ENCODE measurements around the gene CD248. TPM values are rescaled to one million over a fixed set of nuclear protein-coding genes. Genes with fewer than 3 reads are reported as not detected.
A peak's percentile ranks its signal among the peaks of the same experiment; 100 is the strongest.

The CD248 gene
- total RNA-seq, 1 donor from 2014 or later: 10.0 TPM

DNA sequence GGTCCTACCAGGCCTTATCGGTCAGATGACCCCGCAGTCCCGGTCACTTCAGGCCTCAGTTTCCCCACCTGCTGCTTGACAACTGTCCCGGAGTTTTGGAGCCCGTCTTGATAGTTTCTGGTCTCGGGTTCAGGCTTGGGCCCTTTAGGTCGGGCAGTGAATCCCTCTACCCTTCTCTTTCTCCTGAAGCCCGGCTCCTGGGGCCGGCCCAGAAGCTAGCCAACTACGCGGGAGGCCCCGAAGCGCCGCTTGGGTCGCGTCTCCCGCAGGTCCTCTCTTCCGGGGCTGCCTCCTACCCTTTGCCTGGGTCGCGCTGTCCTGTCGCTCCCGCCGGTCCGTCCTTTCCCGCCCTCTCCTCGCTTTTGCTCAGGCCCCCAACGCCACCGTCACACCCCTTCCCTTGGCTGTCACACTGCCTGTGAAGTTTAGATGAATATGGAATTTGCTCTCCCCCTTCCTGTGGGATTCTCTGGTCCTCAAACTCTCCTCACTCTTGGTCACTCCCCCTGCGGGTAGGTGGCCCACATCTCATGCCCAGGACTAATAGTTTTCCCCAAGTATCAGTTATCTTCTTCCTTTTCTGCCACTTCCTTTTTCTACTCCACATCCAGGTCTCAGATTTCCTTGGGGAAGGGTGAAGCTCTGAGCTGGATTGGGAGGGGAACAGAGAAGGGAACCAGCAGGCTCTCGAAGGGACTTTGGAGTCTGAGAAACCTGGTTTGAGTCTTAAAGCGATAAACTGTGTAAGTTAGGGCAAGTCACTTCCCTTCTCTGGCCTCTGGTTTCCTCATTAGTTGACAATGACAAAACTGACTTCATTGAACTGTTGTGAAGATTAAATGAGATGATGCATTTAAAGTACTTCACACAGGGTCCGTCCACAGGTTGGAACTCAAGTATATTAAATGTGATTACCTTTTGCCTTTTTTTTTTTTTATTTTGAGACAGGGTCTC is 47.6 kb downstream of the CD248 start:
- TF ChIP-seq, protein P1, sequence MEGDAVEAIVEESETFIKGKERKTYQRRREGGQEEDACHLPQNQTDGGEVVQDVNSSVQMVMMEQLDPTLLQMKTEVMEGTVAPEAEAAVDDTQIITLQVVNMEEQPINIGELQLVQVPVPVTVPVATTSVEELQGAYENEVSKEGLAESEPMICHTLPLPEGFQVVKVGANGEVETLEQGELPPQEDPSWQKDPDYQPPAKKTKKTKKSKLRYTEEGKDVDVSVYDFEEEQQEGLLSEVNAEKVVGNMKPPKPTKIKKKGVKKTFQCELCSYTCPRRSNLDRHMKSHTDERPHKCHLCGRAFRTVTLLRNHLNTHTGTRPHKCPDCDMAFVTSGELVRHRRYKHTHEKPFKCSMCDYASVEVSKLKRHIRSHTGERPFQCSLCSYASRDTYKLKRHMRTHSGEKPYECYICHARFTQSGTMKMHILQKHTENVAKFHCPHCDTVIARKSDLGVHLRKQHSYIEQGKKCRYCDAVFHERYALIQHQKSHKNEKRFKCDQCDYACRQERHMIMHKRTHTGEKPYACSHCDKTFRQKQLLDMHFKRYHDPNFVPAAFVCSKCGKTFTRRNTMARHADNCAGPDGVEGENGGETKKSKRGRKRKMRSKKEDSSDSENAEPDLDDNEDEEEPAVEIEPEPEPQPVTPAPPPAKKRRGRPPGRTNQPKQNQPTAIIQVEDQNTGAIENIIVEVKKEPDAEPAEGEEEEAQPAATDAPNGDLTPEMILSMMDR (IDR thresholded peaks at IDR 0.05): peak; percentile 7
- peaks cover 27% of the 10 kb centered on the region for H3K36me3 ChIP-seq
- DNase-seq (peak; percentile 73), ATAC-seq (no peak)
- H3K27me3 ChIP-seq: no peaks in the 10 kb centered on the region
- intact Hi-C loops (cut with DNase I): no loop called here
- no peaks in the 10 kb centered on the region for H3K9me3 ChIP-seq
- H3K27ac ChIP-seq: peak overlapping the region; percentile 90
- H3K4me3 ChIP-seq: peak overlapping the region; percentile 99
- peaks cover 16% of the 10 kb centered on the region for H3K4me1 ChIP-seq

DNA sequence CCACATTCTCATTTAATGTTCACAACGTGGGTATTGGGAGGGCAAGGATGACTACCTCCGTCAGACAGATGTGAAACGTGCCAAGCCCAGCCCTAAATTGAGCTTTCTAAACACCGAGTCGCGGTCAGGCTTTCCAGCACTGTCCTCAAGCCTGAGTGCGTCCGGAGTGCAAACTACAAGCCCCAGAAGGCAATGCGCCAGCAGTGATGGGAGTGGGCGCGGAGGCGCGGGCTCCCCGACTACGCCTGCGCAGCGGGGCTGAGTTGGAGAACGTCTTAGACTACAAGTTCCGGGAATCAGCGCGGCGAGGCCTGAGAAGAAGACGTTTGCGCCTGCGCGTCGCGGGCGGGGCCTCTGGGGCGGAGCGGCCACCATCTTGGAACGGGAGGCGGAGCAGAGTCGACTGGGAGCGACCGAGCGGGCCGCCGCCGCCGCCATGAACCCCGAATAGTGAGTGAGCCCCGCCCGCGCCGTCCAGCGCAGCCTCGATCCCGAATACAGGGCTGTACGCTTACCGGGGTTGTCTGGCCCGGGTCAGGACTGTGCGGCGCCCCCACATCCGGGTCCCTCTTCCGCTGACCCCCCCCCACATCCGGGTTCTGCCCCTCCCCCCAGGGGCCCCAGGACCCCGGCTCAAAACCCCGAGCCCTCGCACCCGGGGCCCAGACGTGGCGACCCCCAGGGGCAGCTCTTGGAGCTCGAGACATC is 48.4 kb downstream of the CD248 start, which contains the start of gene RAB1B:
Gene RAB1B (plus strand): TSS at position 396 of the 708 bp plus-strand sequence. CDS start 41 bp downstream, at position 437.
- peak within 1 kb of the TSS; percentile 99 for H3K4me3 ChIP-seq
- ATAC-seq: peak; percentile 88
- H3K27ac ChIP-seq: peak within 1 kb of the TSS; percentile 90
- H3K9me3 ChIP-seq: no peaks in the 10 kb centered on the region
- TF ChIP-seq, protein P1 (IDR thresholded peaks at IDR 0.05): no peak
- no peaks in the 10 kb centered on the region for H3K27me3 ChIP-seq
- intact Hi-C loops (cut with DNase I): no loop called here
- peak; percentile 100 for DNase-seq
- H3K4me1 ChIP-seq: peaks cover 16% of the 10 kb centered on the region
- peaks cover 19% of the 10 kb centered on the region for H3K36me3 ChIP-seq

DNA sequence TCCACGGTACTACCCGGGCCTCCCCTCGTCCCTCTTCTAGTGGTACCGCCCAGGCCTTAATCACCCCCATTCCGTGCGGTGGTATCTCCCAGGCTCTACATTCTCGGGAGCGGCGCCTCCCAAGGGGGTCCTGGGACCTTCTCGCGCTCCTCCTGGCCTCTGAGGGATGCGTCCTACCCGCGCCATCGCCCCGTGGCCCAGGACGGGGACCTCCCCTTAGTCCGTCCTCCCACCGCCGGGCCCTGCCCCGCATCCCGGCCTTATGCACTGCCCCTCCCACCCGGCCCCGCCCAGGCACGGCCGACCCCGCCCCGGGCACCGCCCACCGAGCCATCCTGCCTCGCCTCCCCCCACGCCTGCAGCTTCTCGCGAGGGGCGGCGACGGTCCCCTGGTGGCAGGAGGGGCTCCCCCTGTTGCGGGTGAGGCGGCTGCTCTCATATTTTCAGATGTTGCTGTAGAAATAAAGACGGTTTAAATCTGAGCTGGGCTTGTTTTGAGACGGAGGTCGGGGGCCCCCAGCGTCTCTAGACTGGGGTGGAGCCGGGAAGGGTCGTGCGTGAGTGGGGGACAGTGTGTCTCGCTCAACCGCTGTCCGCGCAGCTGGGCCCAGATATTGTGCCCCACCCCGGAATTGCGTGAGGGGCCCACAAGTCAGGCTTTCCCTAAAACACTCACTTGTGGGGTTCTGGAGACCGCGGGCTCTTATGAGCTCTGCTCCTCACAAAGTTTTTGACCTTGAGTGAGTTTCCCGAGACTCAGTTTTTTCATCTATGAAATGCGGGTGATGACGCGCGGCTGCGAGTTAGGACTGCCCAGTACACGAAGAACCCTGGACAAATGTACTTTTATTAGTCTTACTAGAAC is 49.2 kb downstream of the CD248 start:
- ATAC-seq (peak; percentile 84), DNase-seq (peak; percentile 93)
- peak overlapping the region; percentile 99 for H3K4me3 ChIP-seq
- H3K27me3 ChIP-seq: no peaks in the 10 kb centered on the region
- intact Hi-C loops (cut with DNase I): no loop called here
- H3K9me3 ChIP-seq: no peaks in the 10 kb centered on the region
- H3K36me3 ChIP-seq: peaks cover 11% of the 10 kb centered on the region
- H3K27ac ChIP-seq: peak overlapping the region; percentile 90
- H3K4me1 ChIP-seq: peaks cover 16% of the 10 kb centered on the region
- TF ChIP-seq, protein P1 (IDR thresholded peaks at IDR 0.05): no peak

DNA sequence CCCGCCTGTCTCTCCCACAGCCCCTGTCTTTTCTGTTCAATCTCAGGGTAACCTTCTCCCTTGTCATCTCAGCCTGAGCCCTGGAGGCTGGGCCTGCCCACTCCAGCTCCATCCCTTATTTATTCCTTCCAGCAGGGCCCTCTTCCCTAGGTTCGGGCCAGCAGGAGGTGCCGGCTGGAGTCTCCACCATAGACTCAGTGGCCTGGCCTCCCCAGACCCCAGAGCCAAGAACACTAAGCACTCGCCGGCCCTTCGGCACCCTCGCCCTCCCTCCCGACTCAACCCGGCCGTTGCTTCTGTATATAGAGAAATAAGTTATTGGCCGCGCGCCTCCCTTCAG is 49.8 kb downstream of the CD248 start:
- ATAC-seq (no peak), DNase-seq (no peak)
- TF ChIP-seq, protein P1 (IDR thresholded peaks at IDR 0.05): no peak
- H3K36me3 ChIP-seq: peaks cover 5% of the 10 kb centered on the region
- no peaks in the 10 kb centered on the region for H3K27me3 ChIP-seq
- H3K4me3 ChIP-seq: peak overlapping the region; percentile 99
- intact Hi-C loops (cut with DNase I): no loop called here
- peaks cover 16% of the 10 kb centered on the region for H3K4me1 ChIP-seq
- H3K9me3 ChIP-seq: no peaks in the 10 kb centered on the region
- peak overlapping the region; percentile 90 for H3K27ac ChIP-seq

DNA sequence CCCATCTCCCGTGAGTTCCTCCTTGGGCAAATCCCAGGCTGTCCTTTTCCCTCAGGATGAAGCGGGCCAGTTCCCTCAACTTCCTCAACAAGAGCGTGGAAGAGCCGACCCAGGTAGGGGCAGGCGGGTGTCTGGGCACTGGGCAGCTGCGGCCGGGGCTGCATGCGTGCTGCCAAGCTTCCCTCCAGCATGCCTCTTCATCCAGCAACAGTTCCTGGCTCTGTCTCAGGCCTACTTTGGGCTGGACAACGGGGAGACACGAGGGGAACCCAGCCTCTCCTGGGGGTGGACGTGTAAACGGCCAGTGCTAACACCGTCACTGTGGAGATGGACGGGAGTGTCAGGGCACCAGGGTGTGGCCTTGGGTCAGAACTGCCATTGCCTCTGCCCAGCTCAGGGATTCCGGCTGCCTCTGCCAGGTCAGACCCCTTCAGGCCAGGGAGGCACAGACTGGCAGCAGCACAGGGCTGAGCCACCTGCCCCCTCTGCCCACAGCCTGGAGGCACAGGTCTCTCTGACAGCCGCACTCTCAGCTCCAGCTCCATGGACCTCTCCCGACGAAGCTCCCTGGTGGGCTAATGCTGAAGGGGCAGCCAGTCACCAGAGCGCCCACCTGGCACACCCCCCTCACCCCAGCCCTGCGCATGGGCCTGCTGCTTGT is 50.3 kb downstream of the CD248 start:
- ATAC-seq: no peak
- intact Hi-C loops (cut with DNase I): no loop called here
- Histone ChIP-seq H3K27ac (peak overlapping the region; percentile 90), H3K27me3 (no peaks in the 10 kb centered on the region), H3K4me3 (peak overlapping the region; percentile 99), H3K36me3 (peaks cover under 1% of the 10 kb centered on the region), H3K9me3 (no peaks in the 10 kb centered on the region), H3K4me1 (peaks cover 16% of the 10 kb centered on the region)
- TF ChIP-seq, protein P1 (IDR thresholded peaks at IDR 0.05): no peak
- peak; percentile 65 for DNase-seq
